Glutamatergic neuron (in vitro differentiated cells): Measurements from ENCODE around the gene PRKAR1B. TPM values are rescaled to one million over a fixed set of nuclear protein-coding genes. Genes with fewer than 3 reads are reported as not detected.
"Not testable (repeated sequence)": the region's sequence is repeated elsewhere in the genome, so short reads cannot be mapped to it uniquely, and the experiment has no call there.

Experiments
- DNase-seq: peaks from one replicate; pipeline ENCODE4 v3.0.0; 2022
- H3K27ac Mint-ChIP-seq: one replicate; pipeline ENCODE4 v1.8.0; 2020; ENCODE audit warnings: mild to moderate bottlenecking, mixed read lengths, inconsistent platforms; ENCODE audit not compliant: unreplicated experiment
- H3K27me3 Mint-ChIP-seq: one replicate; pipeline ENCODE4 v1.8.0; 2020; ENCODE audit warnings: mild to moderate bottlenecking, moderate library complexity, mixed read lengths, inconsistent platforms; ENCODE audit not compliant: unreplicated experiment
- H3K36me3 Mint-ChIP-seq: one replicate; pipeline ENCODE4 v1.8.0; 2020; ENCODE audit warnings: mild to moderate bottlenecking, mixed read lengths, inconsistent platforms; ENCODE audit not compliant: unreplicated experiment
- H3K4me1 Mint-ChIP-seq: one replicate; pipeline ENCODE4 v1.8.0; 2020; ENCODE audit warnings: mild to moderate bottlenecking, low read depth, mixed read lengths, inconsistent platforms; ENCODE audit not compliant: unreplicated experiment
- H3K4me3 Mint-ChIP-seq: one replicate; pipeline ENCODE4 v1.8.0; 2020; ENCODE audit warnings: mild to moderate bottlenecking, mixed read lengths, inconsistent platforms; ENCODE audit not compliant: unreplicated experiment
- H3K9me3 Mint-ChIP-seq: one replicate; pipeline ENCODE4 v1.8.0; 2020; ENCODE audit warnings: mild to moderate bottlenecking, moderate library complexity, mixed read lengths, inconsistent platforms; ENCODE audit not compliant: unreplicated experiment
- CTCF ChIP-seq: fragments of 200-600 bp; sonication (generic); IDR thresholded peaks from one replicate; pipeline ENCODE4 v1.5.0; 2021; ENCODE audit not compliant: partially characterized antibody, unreplicated experiment
- total RNA-seq: library from RNA; stranded (reverse); fragmentation: NEBNext Ultra II Directional; extraction: Animal tissue kit (Norgen Biotek cat#: 25700); gene quantifications from one replicate; pipeline ENCODE4 v1.2.1, GENCODE V29; 2021; ENCODE audit not compliant: unreplicated experiment

Gene PRKAR1B
- total RNA-seq, 1 donor from 2014 or later: 12.8 TPM

GRCh38 chr7:659306-659847 is 67.7 kb downstream of the PRKAR1B start:
- H3K27me3 Mint-ChIP-seq: peaks cover 4% of the 10 kb centered on the region
- no peak for DNase-seq
- peaks cover 2% of the 10 kb centered on the region for H3K9me3 Mint-ChIP-seq
- TF ChIP-seq CTCF: no peak
- no peaks in the 10 kb centered on the region for H3K36me3 Mint-ChIP-seq
- no peak overlapping the region for H3K4me3 Mint-ChIP-seq
- H3K4me1 Mint-ChIP-seq: no peaks in the 10 kb centered on the region
- H3K27ac Mint-ChIP-seq: no peak overlapping the region

GRCh38 chr7:657565-658119 is 69.4 kb downstream of the PRKAR1B start:
- Mint-ChIP-seq H3K36me3 (no peaks in the 10 kb centered on the region), H3K9me3 (peaks cover 2% of the 10 kb centered on the region), H3K27me3 (peaks cover 2% of the 10 kb centered on the region), H3K4me1 (no peaks in the 10 kb centered on the region), H3K27ac (no peak overlapping the region), H3K4me3 (no peak overlapping the region)
- DNase-seq: no peak
- no peak for TF ChIP-seq CTCF

GRCh38 chr7:657010-657409 is 70.1 kb downstream of the PRKAR1B start:
- not testable (repeated sequence) for H3K4me3 Mint-ChIP-seq, H3K27me3 Mint-ChIP-seq, H3K9me3 Mint-ChIP-seq, H3K4me1 Mint-ChIP-seq, DNase-seq, H3K36me3 Mint-ChIP-seq, H3K27ac Mint-ChIP-seq

- H3K27ac Mint-ChIP-seq: no peak overlapping the region
- no peaks in the 10 kb centered on the region for H3K36me3 Mint-ChIP-seq
- peaks cover 2% of the 10 kb centered on the region for H3K9me3 Mint-ChIP-seq
- no peak for DNase-seq
- peaks cover 2% of the 10 kb centered on the region for H3K27me3 Mint-ChIP-seq
- no peak overlapping the region for H3K4me3 Mint-ChIP-seq
- no peak for TF ChIP-seq CTCF
- no peaks in the 10 kb centered on the region for H3K4me1 Mint-ChIP-seq
These were observed 71.3 kb downstream of the PRKAR1B start for GRCh38 chr7:655758-656157.

GRCh38 chr7:653829-654764 is 73.0 kb downstream of the PRKAR1B start:
- DNase-seq: no peak
- Mint-ChIP-seq H3K27me3 (no peaks in the 10 kb centered on the region), H3K4me3 (no peak overlapping the region), H3K36me3 (no peaks in the 10 kb centered on the region), H3K4me1 (no peaks in the 10 kb centered on the region), H3K27ac (no peak overlapping the region), H3K9me3 (peaks cover 2% of the 10 kb centered on the region)
- TF ChIP-seq CTCF: no peak
